Adrenal gland (tissue), 5 donors: ENCODE results near the gene SMG6.

Experiments used
- CTCF ChIP-seq, 6 experiments: fragments of 450-650 bp in 4 of 6; fragments of 200-600 bp in 2 of 6; sonication (generic) in 1 of 6; IDR thresholded peaks; 1 replicate in 5 of 6; 2 replicates in 1 of 6; pipeline versions ENCODE4 v1.5.1 to v1.8.0; 2016 to 2021; ENCODE audit warnings: antibody characterized with exemption in 6 of 6, mild to moderate bottlenecking in 2 of 6, moderate library complexity in 1 of 6
- POLR2A ChIP-seq, 2 donors: fragments of 450-650 bp; IDR thresholded peaks; one replicate each; pipeline ENCODE4 v1.6.1; 2017; ENCODE audit warnings: antibody characterized with exemption in 2 of 2, mild to moderate bottlenecking in 2 of 2, moderate library complexity in 1 of 2
- donor health status: DM: no; HTN: no; CAD: no.

GRCh38 chr17:2136241-2136640, 167.3 kb downstream of the SMG6 start:
- TF ChIP-seq CTCF (IDR thresholded peaks at IDR 0.05) (no peak), POLR2A (IDR thresholded peaks at IDR 0.05) (no peak)
